VCaP (cell line): ENCODE measurements around the gene ARID5A.
A peak's percentile ranks its signal among the peaks of the same experiment; 100 is the strongest.

Experiments used
- H3K27ac ChIP-seq: fragments of 450-650 bp; 2 replicates; pipeline ENCODE4 v1.5.1; 2017
- TF ChIP-seq, protein P1 (sequence below): fragments of 450-650 bp; conservative IDR thresholded peaks from 2 replicates; pipeline ENCODE4 v1.5.1; 2017; ENCODE audit warnings: mild to moderate bottlenecking, moderate library complexity

The ARID5A gene

DNA sequence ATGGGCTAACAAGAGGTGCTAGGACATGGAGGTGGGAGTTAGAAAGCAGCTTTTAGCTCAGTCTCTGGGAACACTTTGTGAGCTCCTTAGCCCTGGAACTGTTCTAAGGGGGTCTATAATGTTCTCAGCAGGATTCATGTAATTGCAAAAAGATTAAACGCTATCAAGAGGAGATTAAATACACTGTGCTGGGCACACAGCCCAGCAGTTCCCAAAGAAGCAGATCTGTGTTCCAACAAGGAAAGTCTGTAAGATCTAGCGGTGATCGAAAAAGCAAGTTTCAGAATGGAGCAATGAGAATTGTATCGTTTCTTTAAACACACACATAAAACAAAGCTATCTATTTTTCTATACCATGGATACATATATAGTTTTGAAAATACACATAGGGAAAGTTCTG is 2.4 kb upstream of the ARID5A start:
- peak overlapping the region; percentile 95 for H3K27ac ChIP-seq
- TF ChIP-seq, protein P1, sequence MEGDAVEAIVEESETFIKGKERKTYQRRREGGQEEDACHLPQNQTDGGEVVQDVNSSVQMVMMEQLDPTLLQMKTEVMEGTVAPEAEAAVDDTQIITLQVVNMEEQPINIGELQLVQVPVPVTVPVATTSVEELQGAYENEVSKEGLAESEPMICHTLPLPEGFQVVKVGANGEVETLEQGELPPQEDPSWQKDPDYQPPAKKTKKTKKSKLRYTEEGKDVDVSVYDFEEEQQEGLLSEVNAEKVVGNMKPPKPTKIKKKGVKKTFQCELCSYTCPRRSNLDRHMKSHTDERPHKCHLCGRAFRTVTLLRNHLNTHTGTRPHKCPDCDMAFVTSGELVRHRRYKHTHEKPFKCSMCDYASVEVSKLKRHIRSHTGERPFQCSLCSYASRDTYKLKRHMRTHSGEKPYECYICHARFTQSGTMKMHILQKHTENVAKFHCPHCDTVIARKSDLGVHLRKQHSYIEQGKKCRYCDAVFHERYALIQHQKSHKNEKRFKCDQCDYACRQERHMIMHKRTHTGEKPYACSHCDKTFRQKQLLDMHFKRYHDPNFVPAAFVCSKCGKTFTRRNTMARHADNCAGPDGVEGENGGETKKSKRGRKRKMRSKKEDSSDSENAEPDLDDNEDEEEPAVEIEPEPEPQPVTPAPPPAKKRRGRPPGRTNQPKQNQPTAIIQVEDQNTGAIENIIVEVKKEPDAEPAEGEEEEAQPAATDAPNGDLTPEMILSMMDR, result no peak

GRCh38 chr2:96534701-96535181 is 1.8 kb upstream of the ARID5A start:
- peak overlapping the region; percentile 95 for H3K27ac ChIP-seq
- TF ChIP-seq, protein P1, result no peak

DNA sequence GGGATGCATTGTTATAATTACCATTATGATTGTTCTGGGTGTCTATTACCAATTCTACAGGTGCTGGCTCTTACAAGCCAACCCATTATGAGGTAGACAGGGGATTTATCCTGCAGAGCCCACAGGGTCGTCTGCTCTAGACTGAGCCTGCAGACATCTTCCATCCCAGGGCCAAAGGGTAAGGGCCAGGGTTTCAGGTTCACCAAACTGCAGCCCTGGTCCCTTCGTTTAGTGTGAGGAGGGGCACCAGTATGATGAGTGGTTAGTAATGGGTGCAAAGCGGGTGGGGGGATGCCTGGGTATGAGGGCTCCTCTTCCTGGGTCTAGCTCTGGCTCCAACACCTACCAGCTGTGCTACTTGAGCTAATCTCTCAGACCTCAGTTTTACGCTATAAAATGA is 1.2 kb upstream of the ARID5A start:
- TF ChIP-seq, protein P1, result no peak
- H3K27ac ChIP-seq, result peak overlapping the region; percentile 95

DNA sequence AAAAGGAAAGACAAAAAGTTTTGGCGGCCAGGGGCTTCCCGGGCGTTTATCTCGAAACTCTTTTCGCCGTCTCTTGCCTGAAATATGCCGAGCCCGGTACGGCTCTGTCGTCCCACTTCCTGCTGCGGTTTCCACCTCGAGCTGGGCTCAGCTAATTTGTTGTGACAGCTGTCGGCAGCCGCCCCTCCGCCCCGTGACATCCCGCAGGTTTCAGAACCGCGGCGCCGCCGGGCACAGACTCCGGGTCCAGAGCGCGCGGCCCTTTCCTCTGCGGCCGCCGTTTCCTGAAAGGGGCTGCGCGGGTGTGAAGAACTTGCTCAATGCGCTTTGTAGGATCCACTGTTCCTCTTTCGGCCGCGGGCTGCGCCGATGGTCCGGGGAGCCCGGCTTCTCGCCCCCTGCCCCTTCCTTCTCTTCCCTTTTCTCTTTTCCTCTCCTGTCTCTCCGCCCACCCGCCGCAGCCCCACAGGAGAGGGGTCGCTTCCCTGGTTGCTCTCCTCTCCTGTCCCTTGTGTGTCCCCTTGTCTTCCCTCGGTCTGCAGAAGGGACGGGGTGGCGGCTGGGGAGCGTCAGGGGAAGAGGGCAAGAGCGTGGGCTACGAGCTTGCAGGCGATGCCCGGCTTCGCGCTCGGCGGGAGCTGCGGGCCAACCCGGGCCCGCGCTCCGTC is 648 bp downstream of the ARID5A start:
- TF ChIP-seq, protein P1, result no peak
- peak overlapping the region; percentile 95; the same call in 1 of the 2 replicates for H3K27ac ChIP-seq

DNA sequence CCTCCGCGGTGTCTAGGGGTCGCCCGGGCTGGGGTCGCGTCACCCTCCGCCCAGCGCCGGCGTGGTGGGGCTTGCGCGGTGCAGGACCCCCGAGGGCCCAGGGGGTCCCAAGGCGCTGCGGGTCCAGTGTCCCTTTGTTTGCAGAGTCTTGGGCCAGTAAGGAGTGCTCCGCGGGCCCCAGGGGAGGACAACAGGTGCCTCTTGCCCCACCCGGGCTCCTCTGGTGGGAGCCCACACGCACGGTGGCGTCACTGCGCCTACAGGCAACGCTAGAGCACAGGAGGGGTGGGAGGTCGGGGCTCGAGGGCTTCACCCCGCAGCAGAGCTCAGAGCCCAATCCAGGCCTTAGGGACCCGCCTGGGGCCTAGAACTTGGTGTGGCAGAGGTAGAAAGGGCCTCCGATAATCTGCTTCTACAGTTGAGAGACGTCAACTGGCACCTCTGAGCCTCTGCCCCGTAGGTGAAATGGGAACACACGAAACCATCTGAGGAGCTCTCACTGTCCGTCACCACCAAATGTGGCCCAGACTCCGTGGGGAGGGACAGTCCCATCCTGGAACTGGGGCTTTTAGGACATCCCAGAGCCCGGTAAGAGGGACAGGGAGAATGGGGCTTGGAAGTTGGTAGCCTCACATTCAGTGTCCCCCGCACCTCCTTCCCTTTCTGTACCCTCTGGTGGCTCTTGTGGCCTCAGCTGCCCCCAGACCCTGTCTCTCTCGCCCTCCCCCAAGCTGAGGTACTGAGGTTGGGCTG is 1.4 kb downstream of the ARID5A start:
- H3K27ac ChIP-seq, result peak overlapping the region; percentile 95; the same call in 1 of the 2 replicates
- TF ChIP-seq, protein P1, result no peak

DNA sequence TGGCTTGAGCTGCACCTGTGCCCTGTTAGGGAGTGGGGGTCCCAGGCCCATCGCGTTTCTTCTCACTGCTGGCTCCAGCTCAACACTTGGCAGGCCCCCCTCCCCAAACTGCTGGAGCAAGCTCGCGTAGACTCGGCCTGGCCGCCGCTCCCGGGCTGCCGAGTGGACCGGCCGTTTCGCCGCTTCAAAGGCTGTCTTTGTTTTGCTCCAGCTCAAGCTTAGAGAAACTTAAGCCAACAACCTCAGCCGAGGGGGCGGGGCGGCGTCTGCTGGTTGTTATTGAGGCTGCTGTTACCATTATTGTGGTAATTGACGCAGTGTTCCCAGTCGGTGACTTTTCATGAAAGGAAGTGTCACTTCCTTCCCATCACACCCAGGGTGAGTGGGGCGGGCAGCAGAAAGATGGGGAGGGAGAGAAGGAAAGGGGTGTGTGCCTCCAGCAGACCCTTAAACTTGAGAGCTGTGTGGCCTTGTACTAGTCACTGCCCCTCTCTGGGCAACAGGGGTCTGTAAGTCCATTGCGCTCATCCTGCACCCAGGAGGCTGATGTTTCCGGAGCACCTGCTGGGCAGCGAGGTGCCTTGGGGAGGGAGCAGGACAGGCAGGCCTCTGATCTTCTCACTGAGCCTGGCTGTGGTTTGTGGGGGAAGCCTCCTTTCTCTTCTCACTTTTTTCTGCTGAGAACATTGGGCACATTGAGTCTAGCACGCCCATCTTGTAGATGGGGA is 2.1 kb downstream of the ARID5A start:
- TF ChIP-seq, protein P1, result no peak
- no peak overlapping the region for H3K27ac ChIP-seq
